ENCODE measurements around the gene TMEM61. TPM values are rescaled to one million over a fixed set of nuclear protein-coding genes. Genes with fewer than 3 reads are reported as not detected.

TMEM61 gene
- not detected in 2 replicates for total RNA-seq

DNA sequence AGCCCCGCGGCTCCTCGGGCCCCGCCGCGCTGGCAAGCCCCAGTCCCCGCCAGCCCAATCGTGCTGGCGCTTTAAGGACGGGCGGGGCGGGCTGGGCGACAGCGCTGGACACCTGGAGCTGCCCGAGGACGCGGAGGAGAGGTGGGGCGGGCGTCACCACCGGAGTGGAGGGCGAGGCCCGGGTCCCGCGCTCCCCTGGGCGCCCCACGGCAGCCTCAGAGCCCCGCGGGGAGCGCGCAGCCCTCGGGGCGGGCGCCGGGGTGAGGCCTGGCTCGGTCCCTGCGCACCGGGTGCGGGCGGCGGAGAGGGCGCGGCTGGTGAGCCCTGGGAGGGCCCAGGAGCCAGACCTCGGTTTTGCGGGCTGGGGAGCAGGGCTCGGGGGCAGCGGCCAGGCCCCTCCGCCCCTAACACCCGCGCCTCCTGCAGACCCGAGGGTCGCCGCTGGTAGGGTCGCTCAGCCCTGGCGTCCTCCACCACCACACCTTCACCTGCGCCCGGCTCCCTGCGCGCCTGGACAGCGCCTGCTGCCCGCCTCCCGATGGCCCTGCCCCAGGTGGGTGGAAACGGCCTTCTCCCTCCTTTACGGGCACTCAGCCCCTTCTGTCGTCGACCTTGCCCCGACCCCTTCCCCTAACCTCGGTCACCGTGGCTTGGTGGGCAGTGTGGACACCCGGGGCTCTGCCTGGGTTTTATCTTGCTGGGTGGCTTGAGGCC lies at the start of gene TMEM61:
Gene TMEM61 (plus strand): TSS at position 101 of the 714 bp plus-strand sequence. CDS start 438 bp downstream, at position 539.

DNA sequence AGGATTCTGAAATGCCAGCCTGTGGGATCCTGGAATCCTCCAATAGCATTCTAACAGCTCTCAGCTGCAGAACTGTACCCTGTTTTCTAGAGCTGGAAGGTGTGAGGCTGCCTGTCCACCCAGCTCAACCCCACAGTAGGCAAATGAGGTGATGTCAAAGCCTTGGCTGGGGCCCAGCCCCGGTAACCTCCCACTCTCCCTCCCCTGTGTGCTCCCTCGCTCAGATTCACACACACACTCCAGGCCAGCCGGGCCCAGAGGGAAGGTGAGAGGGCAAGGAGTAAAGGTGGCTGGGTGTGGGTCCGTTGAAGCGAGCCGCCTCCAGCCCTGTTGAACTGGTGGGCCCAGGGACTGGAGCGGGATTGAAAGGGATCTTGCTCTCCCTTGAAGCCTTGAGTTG lies 18.2 kb downstream of the TMEM61 start, which contains the start of gene BSND:
Gene BSND (plus strand): TSS at position 257 of the 400 bp plus-strand sequence. CDS start 254 bp downstream, outside the sequence.

DNA sequence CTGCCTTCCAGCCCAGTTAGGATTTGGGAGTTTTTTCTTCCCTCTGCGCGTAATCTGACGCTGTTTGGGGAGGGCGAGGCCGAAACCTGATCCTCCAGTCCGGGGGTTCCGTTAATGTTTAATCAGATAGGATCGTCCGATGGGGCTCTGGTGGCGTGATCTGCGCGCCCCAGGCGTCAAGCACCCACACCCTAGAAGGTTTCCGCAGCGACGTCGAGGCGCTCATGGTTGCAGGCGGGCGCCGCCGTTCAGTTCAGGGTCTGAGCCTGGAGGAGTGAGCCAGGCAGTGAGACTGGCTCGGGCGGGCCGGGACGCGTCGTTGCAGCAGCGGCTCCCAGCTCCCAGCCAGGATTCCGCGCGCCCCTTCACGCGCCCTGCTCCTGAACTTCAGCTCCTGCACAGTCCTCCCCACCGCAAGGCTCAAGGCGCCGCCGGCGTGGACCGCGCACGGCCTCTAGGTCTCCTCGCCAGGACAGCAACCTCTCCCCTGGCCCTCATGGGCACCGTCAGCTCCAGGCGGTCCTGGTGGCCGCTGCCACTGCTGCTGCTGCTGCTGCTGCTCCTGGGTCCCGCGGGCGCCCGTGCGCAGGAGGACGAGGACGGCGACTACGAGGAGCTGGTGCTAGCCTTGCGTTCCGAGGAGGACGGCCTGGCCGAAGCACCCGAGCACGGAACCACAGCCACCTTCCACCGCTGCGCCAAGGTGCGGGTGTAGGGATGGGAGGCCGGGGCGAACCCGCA lies 59.1 kb downstream of the TMEM61 start, which contains the start of gene PCSK9:
Gene PCSK9 (plus strand): TSS at position 207 of the 741 bp plus-strand sequence. CDS start 290 bp downstream, at position 497.

Other genes with a start within 250 kb of the TMEM61 start
- 4.0 and 5.8 TPM in 2 replicates for gene PARS2, start 216.1 kb upstream of the TMEM61 start, total RNA-seq
- not detected in 2 replicates for gene TTC22, start 179.3 kb upstream of the TMEM61 start, total RNA-seq
- gene DHCR24, start 93.4 kb upstream of the TMEM61 start, total RNA-seq = 61.4 and 65.6 TPM in 2 replicates
- gene BSND, start 18.3 kb downstream of the TMEM61 start, total RNA-seq = not detected in 2 replicates
- 0.85 and 2.5 TPM in 2 replicates for gene PCSK9, start 58.9 kb downstream of the TMEM61 start, total RNA-seq
- gene USP24, start 234.7 kb downstream of the TMEM61 start, total RNA-seq = 50.6 and 58.8 TPM in 2 replicates